Activated CD8-positive, alpha-beta memory T cell treated with anti-CD3 and anti-CD28 coated beads, Interleukin-2, amount 50 U/mL, for 24 hours (primary cell): ENCODE data around the gene UBE2D1.
"Not testable (repeated sequence)": the region's sequence is repeated elsewhere in the genome, so short reads cannot be mapped to it uniquely, and the experiment has no call there.

Experiments
- DNase-seq: peaks from one replicate; pipeline ENCODE4 v3.0.0-alpha.2; 2020; ENCODE audit errors: extremely low read depth

The UBE2D1 gene

GRCh38 chr10:58384095-58384494, 49.3 kb downstream of the UBE2D1 start:
- DNase-seq, result no peak

DNA sequence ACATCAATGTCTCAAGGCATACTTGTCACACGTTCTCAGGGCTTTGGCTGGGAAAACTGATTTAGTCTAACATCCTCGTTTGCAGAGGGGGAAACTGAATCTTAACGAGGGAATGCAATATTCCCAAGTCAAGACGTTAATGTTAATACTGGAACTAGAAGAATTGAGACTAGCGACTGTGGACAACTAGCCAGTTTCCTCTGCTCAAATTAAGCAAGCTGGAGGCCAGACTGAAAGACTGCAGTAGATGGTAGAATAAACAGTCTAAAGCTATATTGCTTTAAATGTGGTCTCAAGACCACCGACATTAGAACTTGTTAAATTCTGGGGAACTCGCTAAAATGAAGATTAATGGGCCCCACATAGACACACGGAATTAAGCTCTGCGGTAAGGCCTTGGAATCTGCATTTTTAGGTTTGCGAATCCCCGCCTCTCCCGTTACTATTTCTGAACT, 49.8 kb downstream of the UBE2D1 start:
- no peak for DNase-seq

DNA sequence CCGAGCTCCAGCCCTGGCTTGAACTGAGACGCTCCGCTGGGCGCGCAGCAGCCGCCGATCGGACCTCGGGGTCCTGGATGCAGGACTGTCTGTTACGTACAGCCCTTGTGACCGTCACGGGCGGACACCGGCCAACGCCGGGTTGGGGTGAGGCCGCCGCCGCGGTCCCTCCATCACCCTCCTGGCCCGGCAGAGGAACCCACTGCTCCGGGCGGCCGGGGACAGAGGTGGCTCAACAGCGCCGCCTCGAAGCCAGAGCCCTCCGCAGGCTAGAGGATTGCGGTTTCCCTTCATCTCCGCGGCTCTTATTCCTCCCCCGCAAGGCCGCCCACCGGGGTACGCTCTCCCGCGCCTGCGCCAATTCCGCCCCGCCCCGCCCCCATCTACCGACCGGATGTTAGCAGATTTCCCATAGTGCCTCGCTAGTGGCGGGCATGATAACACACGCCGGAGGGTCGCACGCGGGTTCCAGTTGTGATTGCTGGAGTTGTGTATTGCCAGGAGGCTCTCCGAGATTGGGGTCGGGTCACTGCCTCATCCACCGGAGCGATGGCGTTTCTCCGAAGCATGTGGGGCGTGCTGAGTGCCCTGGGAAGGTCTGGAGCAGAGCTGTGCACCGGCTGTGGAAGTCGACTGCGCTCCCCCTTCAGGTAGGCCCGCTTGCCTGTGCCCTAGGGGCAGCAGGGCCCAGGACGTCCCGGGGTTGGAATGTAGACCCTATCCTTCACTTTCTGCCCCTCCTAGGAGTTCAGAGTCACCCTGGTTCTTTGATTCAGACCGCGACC, 50.4 kb downstream of the UBE2D1 start, which contains the start of gene TFAM:
TSS of gene TFAM (plus strand) at position 412 of the 785 bp plus-strand sequence. CDS start at position 550, 138 bp downstream.
- DNase-seq, result peak; percentile 95

GRCh38 chr10:58385784-58386112, 50.9 kb downstream of the UBE2D1 start:
- DNase-seq, result no peak

DNA sequence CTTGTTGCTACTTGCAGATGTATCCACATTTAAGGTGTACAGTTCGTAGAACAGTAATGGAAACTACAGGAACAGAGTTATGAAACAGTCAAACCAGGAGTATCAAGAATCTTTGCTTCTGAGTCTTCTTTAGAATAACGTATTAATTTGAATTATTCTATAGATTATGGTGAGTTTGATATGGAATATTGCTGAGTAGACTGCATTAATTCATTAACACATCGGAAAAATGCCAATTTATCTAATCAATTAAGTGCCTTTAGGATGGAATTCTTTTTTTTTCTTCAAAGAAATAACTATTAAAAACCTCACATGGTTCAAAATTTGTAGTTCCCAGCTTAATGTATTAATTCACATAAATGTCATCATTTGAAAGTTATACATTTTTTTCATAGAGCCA, 54.2 kb downstream of the UBE2D1 start:
- no peak for DNase-seq

GRCh38 chr10:58393317-58393716, 58.5 kb downstream of the UBE2D1 start:
- DNase-seq, result no peak

GRCh38 chr10:58394471-58394870, 59.7 kb downstream of the UBE2D1 start:
- DNase-seq, result no peak

DNA sequence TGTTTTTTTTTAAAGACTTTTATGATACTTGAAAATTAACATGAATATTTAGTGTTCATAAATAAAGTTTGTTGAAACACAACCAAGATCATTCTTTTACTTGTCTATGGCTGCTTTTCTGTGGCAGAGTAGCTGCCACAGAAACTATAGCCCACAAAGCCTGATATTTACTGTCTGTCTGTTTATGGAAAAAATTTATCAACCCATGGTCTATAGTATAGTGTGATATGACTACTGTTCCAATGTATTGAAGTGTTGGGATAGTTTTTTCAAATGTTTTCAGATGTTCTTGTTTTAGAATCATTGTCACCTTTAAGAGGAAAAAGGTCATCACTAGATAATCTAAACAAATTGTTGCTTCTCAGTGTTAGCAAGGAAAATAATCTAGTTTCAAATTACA, 61.3 kb downstream of the UBE2D1 start:
- no peak for DNase-seq

- no peak for DNase-seq
These were observed 63.0 kb downstream of the UBE2D1 start for GRCh38 chr10:58397830-58398229.

DNA sequence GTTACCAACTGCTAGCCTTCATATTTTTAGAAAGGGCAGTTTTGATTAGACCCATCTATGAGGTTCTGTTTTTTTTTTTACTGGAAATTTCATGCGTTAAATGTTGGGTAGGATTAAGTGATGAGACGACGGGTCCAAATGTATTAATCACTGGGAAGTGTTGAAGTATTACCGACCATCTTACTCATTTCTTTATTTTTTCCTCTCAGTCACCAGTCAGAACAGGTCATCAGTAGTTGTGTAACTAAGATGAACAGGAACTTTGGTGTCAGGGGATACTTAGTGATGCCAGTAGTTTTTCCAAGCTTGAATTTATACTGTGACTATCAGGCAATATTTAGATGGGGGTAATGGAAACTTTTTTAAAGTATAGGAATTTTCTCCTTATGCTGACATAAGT, 64.6 kb downstream of the UBE2D1 start:
- DNase-seq, result no peak

GRCh38 chr10:58400609-58401008, 65.8 kb downstream of the UBE2D1 start:
- no peak for DNase-seq

DNA sequence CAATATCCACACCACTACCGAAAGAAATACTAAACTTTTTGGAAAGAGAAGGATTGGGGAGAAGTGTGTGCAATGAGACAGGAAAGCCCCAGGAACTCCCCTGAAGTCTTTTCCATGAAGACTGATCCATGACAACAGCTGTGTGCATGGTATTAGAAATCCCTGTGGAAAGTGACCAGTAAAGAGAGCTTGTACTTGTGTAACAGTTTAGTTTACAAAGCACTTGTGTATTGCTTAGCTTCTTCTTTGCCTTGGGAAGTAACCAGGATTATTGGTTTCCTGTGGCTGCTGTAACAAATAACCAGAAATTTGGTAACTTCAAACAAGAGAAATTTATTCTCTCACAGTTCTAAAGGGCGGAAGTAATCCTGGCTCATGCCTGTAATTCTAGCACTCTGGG, 69.2 kb downstream of the UBE2D1 start:
- no peak for DNase-seq

- no peak for DNase-seq
These were observed 75.3 kb downstream of the UBE2D1 start for GRCh38 chr10:58409956-58410610.

GRCh38 chr10:58412502-58412961, 77.7 kb downstream of the UBE2D1 start:
- DNase-seq, result no peak

- DNase-seq, result no peak
These were observed 79.7 kb downstream of the UBE2D1 start for GRCh38 chr10:58414270-58415041.

DNA sequence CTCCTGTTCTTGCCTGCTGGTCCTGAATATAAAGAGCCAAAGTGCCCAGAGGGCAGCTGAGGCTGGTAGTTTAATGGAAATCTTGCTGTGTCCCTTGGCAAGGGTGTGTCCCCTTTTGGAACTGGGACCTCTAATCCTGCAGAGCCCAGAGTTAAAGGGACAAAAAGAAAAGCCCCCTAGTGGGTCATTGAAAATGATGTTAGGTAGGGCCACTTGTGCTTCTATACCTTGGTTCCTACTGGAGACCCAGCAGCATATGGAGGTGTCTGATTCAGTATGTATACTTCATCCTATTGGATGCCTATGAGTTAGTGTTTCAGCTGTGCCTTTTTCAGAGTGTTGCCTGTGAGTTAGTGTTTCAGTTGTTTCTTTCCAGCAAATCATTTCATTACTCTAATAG, 81.0 kb downstream of the UBE2D1 start:
- no peak for DNase-seq

DNA sequence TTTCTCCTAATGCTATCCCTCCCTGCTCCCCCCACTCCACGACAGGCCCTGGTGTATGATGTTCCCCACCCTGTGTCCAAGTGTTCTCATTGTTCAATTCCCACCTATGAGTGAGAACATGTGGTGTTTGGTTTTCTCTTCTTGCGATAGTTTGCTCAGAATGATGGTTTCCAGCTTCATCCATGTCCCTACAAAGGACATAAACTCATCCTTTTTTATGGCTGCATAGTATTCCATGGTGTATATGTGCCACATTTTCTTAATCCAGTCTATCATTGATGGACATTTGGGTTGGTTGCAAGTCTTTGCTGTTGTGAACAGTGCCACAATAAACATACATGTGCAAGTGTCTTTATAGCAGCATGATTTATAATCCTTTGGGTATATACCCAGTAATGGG, 83.1 kb downstream of the UBE2D1 start:
- not testable (repeated sequence) for DNase-seq
